NB4 (cell line): ENCODE results near the gene GALNT15.

ENCODE experiments used
- MYC ChIP-seq: IDR thresholded peaks from 2 replicates; pipeline ENCODE4 v1.6.1; 2011; ENCODE audit warnings: low read depth, low read length
- POLR2A ChIP-seq: IDR thresholded peaks from 2 replicates; pipeline ENCODE4 v1.6.1; 2011; ENCODE audit warnings: mild to moderate bottlenecking; ENCODE audit not compliant: insufficient read length; ENCODE audit errors: extremely low read depth
- TF ChIP-seq, protein P1 (sequence below): IDR thresholded peaks from one replicate; pipeline ENCODE4 v1.5.1; 2012; ENCODE audit warnings: low read depth, low read length
- TF ChIP-seq, protein P2 (sequence below): IDR thresholded peaks from 2 replicates; pipeline ENCODE4 v1.6.1; 2011; ENCODE audit warnings: low read depth, low read length

GRCh38 chr3:16221990-16222389 is 47.5 kb downstream of the GALNT15 start:
- TF ChIP-seq, protein P1, sequence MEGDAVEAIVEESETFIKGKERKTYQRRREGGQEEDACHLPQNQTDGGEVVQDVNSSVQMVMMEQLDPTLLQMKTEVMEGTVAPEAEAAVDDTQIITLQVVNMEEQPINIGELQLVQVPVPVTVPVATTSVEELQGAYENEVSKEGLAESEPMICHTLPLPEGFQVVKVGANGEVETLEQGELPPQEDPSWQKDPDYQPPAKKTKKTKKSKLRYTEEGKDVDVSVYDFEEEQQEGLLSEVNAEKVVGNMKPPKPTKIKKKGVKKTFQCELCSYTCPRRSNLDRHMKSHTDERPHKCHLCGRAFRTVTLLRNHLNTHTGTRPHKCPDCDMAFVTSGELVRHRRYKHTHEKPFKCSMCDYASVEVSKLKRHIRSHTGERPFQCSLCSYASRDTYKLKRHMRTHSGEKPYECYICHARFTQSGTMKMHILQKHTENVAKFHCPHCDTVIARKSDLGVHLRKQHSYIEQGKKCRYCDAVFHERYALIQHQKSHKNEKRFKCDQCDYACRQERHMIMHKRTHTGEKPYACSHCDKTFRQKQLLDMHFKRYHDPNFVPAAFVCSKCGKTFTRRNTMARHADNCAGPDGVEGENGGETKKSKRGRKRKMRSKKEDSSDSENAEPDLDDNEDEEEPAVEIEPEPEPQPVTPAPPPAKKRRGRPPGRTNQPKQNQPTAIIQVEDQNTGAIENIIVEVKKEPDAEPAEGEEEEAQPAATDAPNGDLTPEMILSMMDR = no peak
- TF ChIP-seq, protein P2, sequence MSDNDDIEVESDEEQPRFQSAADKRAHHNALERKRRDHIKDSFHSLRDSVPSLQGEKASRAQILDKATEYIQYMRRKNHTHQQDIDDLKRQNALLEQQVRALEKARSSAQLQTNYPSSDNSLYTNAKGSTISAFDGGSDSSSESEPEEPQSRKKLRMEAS = no peak
- no peak for TF ChIP-seq MYC
- no peak for TF ChIP-seq POLR2A
